ENCODE data around the gene MAPKBP1.

DNA sequence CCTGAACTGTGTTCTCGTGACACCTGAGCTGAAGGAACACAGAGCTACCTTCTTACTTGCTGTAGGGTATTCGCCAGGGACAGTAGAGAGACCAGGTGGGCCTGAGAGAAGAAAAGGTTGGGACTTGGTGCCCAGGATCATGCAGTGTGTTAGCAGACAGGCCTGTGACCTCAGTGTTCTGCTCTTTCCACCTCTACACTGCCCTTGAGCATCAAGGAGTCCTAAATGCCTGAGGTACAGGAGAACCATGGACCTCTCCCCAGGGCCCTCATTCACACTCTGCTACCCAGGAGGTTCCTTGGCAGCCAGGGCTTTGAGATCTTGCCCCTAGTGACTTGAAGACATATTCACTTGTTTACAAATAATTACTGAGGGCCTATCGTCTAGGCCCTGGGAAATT, 31.4 kb downstream of the MAPKBP1 start:
- TF ChIP-seq, protein P1, sequence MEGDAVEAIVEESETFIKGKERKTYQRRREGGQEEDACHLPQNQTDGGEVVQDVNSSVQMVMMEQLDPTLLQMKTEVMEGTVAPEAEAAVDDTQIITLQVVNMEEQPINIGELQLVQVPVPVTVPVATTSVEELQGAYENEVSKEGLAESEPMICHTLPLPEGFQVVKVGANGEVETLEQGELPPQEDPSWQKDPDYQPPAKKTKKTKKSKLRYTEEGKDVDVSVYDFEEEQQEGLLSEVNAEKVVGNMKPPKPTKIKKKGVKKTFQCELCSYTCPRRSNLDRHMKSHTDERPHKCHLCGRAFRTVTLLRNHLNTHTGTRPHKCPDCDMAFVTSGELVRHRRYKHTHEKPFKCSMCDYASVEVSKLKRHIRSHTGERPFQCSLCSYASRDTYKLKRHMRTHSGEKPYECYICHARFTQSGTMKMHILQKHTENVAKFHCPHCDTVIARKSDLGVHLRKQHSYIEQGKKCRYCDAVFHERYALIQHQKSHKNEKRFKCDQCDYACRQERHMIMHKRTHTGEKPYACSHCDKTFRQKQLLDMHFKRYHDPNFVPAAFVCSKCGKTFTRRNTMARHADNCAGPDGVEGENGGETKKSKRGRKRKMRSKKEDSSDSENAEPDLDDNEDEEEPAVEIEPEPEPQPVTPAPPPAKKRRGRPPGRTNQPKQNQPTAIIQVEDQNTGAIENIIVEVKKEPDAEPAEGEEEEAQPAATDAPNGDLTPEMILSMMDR (IDR thresholded peaks at IDR 0.05), result no peak
- no peak for TF ChIP-seq POLR2A (IDR thresholded peaks at IDR 0.05)

Measured in right lobe of liver (tissue), 4 donors.